GM12878 (cell line): ENCODE results near the gene NPAS3. TPM values are rescaled to one million over a fixed set of nuclear protein-coding genes. Genes with fewer than 3 reads are reported as not detected.

Experiments used
- ATAC-seq: fragments of 200-7000 bp; cut with Tn5 transposase; 3 replicates; pipeline ENCODE4 v1.9.1; 2020; ENCODE audit warnings: mild to moderate bottlenecking, moderate library complexity
- BruUV-seq: library from RNA; stranded (reverse); fragments of 400-500 nt; replicated peaks from 2 replicates; lab custom pipeline; 2021; lab: Mats Ljungman, UMichigan
- CTCF ChIA-PET: fragments of 300-600 bp; sonication (Branson Sonifier 250); formaldehyde crosslinking; extraction: SDS; loops from one replicate; lab custom pipeline; 2021; ENCODE audit warnings: inconsistent platforms; lab: Yijun Ruan, JAX
- POLR2A ChIA-PET: fragments of 350-600 bp; formaldehyde crosslinking; extraction: SDS; loops from one replicate; lab custom pipeline; 2021; ENCODE audit warnings: inconsistent platforms; lab: Charles Lee
- RAD21 ChIA-PET: fragments of 300-600 bp; sonication (Branson Sonifier 250); formaldehyde crosslinking; loops from one replicate; lab custom pipeline; 2023; ENCODE audit warnings: antibody characterized with exemption; ENCODE audit not compliant: unreplicated experiment; lab: Charles Lee
- SMC1A ChIA-PET: fragments of 300-600 bp; sonication (Branson Sonifier 250); formaldehyde crosslinking; loops from one replicate; lab custom pipeline; 2023; ENCODE audit not compliant: unreplicated experiment, uncharacterized antibody; lab: Charles Lee
- DNase-seq: peaks from one replicate; pipeline ENCODE4 v3.0.0-alpha.2; 2011; ENCODE audit warnings: low read depth, low spot score
- FAIRE-seq: peaks from 3 replicates; lab custom pipeline; 2011; peaks lifted over from hg19 to GRCh38; lab: Jason Lieb, UNC
- H2AFZ ChIP-seq: 2 replicates; pipeline ENCODE4 v1.6.0; 2011; ENCODE audit warnings: low read depth, low read length, control low read depth; ENCODE audit not compliant: control insufficient read depth
- H3K27ac ChIP-seq: 2 replicates; pipeline ENCODE4 v1.5.1; 2011; ENCODE audit warnings: control low read depth; ENCODE audit not compliant: control insufficient read depth, insufficient read depth
- H3K27me3 ChIP-seq, 2 experiments: replicated peaks in 1 of 2; 2 replicates each; pipeline versions ENCODE4 v1.6.0 to v1.6.1; 2011; ENCODE audit warnings: low read length in 1 of 2; ENCODE audit not compliant: control insufficient read depth in 2 of 2, insufficient read depth in 2 of 2
- H3K36me3 ChIP-seq, 2 experiments: 2 replicates each; pipeline ENCODE4 v1.5.1; 2011; ENCODE audit warnings: low read length in 1 of 2; ENCODE audit not compliant: control insufficient read depth in 2 of 2, insufficient read depth in 2 of 2
- H3K4me1 ChIP-seq: 2 replicates; pipeline ENCODE4 v1.6.1; 2011; ENCODE audit warnings: mild to moderate bottlenecking, low read length, moderate library complexity, mixed read lengths; ENCODE audit not compliant: control insufficient read depth, insufficient read depth
- H3K4me2 ChIP-seq: 2 replicates; pipeline ENCODE4 v1.6.0; 2011; ENCODE audit warnings: control low read depth; ENCODE audit not compliant: control insufficient read depth, insufficient read depth
- H3K4me3 ChIP-seq: fragments of 200-600 bp; sonication (generic); 2 replicates; pipeline ENCODE4 v1.5.1; 2016
- H3K79me2 ChIP-seq: 2 replicates; pipeline ENCODE4 v1.6.0; 2011; ENCODE audit warnings: low read length; ENCODE audit not compliant: control insufficient read depth, insufficient read depth
- H3K9ac ChIP-seq: 2 replicates; pipeline ENCODE4 v1.8.0; 2011; ENCODE audit warnings: low read length, control low read depth, mixed read lengths; ENCODE audit not compliant: control insufficient read depth, insufficient read depth
- H3K9me3 ChIP-seq: replicated peaks from 3 replicates; pipeline ENCODE4 v1.5.1; 2011; ENCODE audit warnings: mild to moderate bottlenecking, low read length; ENCODE audit not compliant: control insufficient read depth, insufficient read depth
- H4K20me1 ChIP-seq: 2 replicates; pipeline ENCODE4 v1.6.0; 2011; ENCODE audit not compliant: control insufficient read depth, insufficient read depth
- SMC3 ChIP-seq: IDR thresholded peaks from 2 replicates; pipeline ENCODE4 v1.6.1; 2011; ENCODE audit warnings: low read length, improper control_type of control experiment, borderline replicate concordance
- in situ Hi-C: fragments of 300-500 bp; cut with MboI; formaldehyde crosslinking; loops from 9 replicates; pipeline ENCODE4 v1.14.3; 2018; ENCODE audit warnings: mixed read lengths
- intact Hi-C: fragments of 100-400 bp; cut with micrococcal nuclease; formaldehyde crosslinking; loops from one replicate; pipeline ENCODE4 v1.14.2; 2022; ENCODE audit not compliant: unreplicated experiment
- polyA plus RNA-seq, 11 experiments: library from polyadenylated mRNA; depleted of rRNA in 4 of 11; unstranded in 6 of 11; stranded (reverse) in 5 of 11; fragments of >200 nt; fragmentation: Nextera tagmentation in 4 of 11; fragmentation: Illumina TruSeq in 1 of 11; extraction: Ambion mirVana in 4 of 11; extraction: Trizol in 1 of 11; gene quantifications; 1 replicate in 1 of 11; 2 replicates in 10 of 11; pipeline versions ENCODE4 v1.2.1 to v1.2.3, GENCODE V29; 2011 to 2016; ENCODE audit warnings: inconsistent platforms in 2 of 11, missing spikeins in 2 of 11, low read depth in 1 of 11
- total RNA-seq, 4 experiments: library from RNA; depleted of rRNA in 3 of 4; stranded (reverse); fragments of >200 nt in 3 of 4; fragmentation: Illumina TruSeq in 1 of 4; extraction: Trizol in 1 of 4; gene quantifications; 2 replicates each; pipeline versions ENCODE4 v1.2.1 to v1.2.3, GENCODE V29; 2013 to 2021
- TF ChIP-seq, protein P1 (sequence below): IDR thresholded peaks from 2 replicates; pipeline ENCODE4 v1.6.1; 2011; ENCODE audit warnings: low read depth, mild to moderate bottlenecking, low read length, moderate library complexity, borderline replicate concordance; ENCODE audit errors: extremely low read depth
- TF ChIP-seq, protein P2 (sequence below): IDR thresholded peaks from 2 replicates; pipeline ENCODE4 v1.6.1; 2011; ENCODE audit warnings: low read depth, low read length, improper control_type of control experiment, borderline replicate concordance
- TF ChIP-seq, protein P3 (sequence below): IDR thresholded peaks from 2 replicates; pipeline ENCODE4 v1.6.1; 2012; ENCODE audit warnings: low read depth, low read length, improper control_type of control experiment

The NPAS3 gene
- total and polyA plus RNA-seq, 10 of the 15 experiments (the other 5 are each of a cell fraction or from before 2014, with no cell fraction given) = under 0.01 to 2.7 (median 0.03) TPM; not detected in 6

DNA sequence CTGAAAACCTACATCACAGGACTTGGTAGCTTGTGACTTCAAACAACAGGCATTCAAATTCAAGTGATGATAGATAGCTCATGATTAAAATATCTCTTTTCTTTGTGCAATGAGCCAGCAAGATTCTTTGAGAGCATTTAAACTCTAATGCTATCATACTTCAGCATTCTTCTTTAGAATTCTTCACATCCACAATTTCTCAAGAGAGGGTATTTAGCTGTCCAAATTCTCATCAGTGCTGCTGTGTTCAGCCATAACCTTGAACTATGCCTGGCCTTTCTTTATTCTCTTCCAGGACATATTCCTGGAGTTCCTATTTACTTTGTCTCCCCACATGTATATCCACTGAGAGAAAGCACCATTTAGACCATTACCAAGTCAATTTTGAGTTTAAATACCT is 691.1 kb downstream of the NPAS3 start:
- Histone ChIP-seq H3K36me3 (no peaks in the 10 kb centered on the region), H4K20me1 (no peaks in the 10 kb centered on the region), H3K9me3 (no peaks in the 10 kb centered on the region), H3K4me1 (no peaks in the 10 kb centered on the region), H3K4me3 (no peak overlapping the region), H3K79me2 (no peaks in the 10 kb centered on the region), H3K27me3 (no peaks in the 10 kb centered on the region), H3K9ac (no peak overlapping the region), H3K4me2 (no peak overlapping the region), H3K27ac (no peak overlapping the region), H2AFZ (no peak overlapping the region)
- ChIA-PET POLR2A (interaction anchor here (1.2 kb wide), 1 partner anchor 56 kb away, joined by 3 read pairs; no protein-coding TSS in a partner anchor), CTCF (interaction anchor here (0.7 to 1.6 kb wide), 5 partner anchors 8 to 143 kb away, joined by 3 to 6 read pairs (median 4); no protein-coding TSS in a partner anchor), SMC1A (interaction anchor here (0.7 to 9.7 kb wide), 10 partner anchors 9 to 55 kb away, joined by 3 to 61 read pairs (median 6); no protein-coding TSS in a partner anchor), RAD21 (interaction anchor here (1.0 to 2.0 kb wide), 7 partner anchors 8 to 30 kb away, joined by 3 to 7 read pairs (median 4); no protein-coding TSS in a partner anchor)
- no peak for TF ChIP-seq SMC3
- TF ChIP-seq, protein P1, sequence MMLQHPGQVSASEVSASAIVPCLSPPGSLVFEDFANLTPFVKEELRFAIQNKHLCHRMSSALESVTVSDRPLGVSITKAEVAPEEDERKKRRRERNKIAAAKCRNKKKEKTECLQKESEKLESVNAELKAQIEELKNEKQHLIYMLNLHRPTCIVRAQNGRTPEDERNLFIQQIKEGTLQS = no peak
- TF ChIP-seq, protein P2, sequence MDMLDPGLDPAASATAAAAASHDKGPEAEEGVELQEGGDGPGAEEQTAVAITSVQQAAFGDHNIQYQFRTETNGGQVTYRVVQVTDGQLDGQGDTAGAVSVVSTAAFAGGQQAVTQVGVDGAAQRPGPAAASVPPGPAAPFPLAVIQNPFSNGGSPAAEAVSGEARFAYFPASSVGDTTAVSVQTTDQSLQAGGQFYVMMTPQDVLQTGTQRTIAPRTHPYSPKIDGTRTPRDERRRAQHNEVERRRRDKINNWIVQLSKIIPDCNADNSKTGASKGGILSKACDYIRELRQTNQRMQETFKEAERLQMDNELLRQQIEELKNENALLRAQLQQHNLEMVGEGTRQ = no peak
- TF ChIP-seq, protein P3, sequence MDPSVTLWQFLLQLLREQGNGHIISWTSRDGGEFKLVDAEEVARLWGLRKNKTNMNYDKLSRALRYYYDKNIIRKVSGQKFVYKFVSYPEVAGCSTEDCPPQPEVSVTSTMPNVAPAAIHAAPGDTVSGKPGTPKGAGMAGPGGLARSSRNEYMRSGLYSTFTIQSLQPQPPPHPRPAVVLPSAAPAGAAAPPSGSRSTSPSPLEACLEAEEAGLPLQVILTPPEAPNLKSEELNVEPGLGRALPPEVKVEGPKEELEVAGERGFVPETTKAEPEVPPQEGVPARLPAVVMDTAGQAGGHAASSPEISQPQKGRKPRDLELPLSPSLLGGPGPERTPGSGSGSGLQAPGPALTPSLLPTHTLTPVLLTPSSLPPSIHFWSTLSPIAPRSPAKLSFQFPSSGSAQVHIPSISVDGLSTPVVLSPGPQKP = no peak
- DNase-seq (no peak), ATAC-seq (no peak), FAIRE-seq (no peak)
- intact Hi-C loops = no loop called here
- in situ Hi-C loops = no loop called here
- no TSS peak for BruUV-seq
